HepG2 (cell line): ENCODE data around the gene EMC9. TPM values are rescaled to one million over a fixed set of nuclear protein-coding genes. Genes with fewer than 3 reads are reported as not detected.

Source experiments
- CHD4 ChIP-seq: fragments of 200-600 bp; sonication (generic); IDR thresholded peaks from 2 replicates; pipeline ENCODE4 v1.7.0; 2017; ENCODE audit warnings: mild to moderate bottlenecking, low read length, borderline replicate concordance
- CSRNP1 ChIP-seq: sonication (generic); formaldehyde crosslinking; IDR thresholded peaks from 2 replicates; pipeline ENCODE4 v1.8.1; 2023; ENCODE audit warnings: mild to moderate bottlenecking, missing genetic modification reagents
- POGK ChIP-seq: sonication (generic); formaldehyde crosslinking; conservative IDR thresholded peaks from 2 replicates; pipeline ENCODE4 v1.8.0; 2022; ENCODE audit warnings: mild to moderate bottlenecking, moderate library complexity, missing genetic modification reagents
- PRMT3 ChIP-seq: sonication (generic); formaldehyde crosslinking; IDR thresholded peaks from 2 replicates; pipeline ENCODE4 v1.8.1; 2022; ENCODE audit warnings: low read depth, mild to moderate bottlenecking, moderate library complexity, missing genetic modification reagents, borderline replicate concordance
- SNAPC2 ChIP-seq: sonication (generic); formaldehyde crosslinking; IDR thresholded peaks from 2 replicates; pipeline ENCODE4 v1.8.1; 2022; ENCODE audit warnings: mild to moderate bottlenecking, missing genetic modification reagents
- TAF15 ChIP-seq: fragments of 200-400 bp; formaldehyde crosslinking; IDR thresholded peaks from one replicate; pipeline ENCODE4 v1.6.1; 2018; ENCODE audit warnings: mild to moderate bottlenecking, low read depth, low read length; ENCODE audit not compliant: poor library complexity, severe bottlenecking
- ZFP41 ChIP-seq: sonication (generic); formaldehyde crosslinking; IDR thresholded peaks from 2 replicates; pipeline ENCODE4 v1.4.0; 2020; ENCODE audit warnings: mild to moderate bottlenecking, missing genetic modification reagents, borderline replicate concordance
- ZNF17 ChIP-seq: sonication (generic); formaldehyde crosslinking; IDR thresholded peaks from 2 replicates; pipeline ENCODE4 v1.5.0; 2020; ENCODE audit warnings: mild to moderate bottlenecking, missing genetic modification reagents
- ZNF260 ChIP-seq: sonication (generic); formaldehyde crosslinking; IDR thresholded peaks from 2 replicates; pipeline ENCODE4 v1.4.0; 2020; ENCODE audit warnings: missing genetic modification reagents, low read depth, mild to moderate bottlenecking, borderline replicate concordance
- ZNF609 ChIP-seq: sonication (generic); formaldehyde crosslinking; IDR thresholded peaks from 2 replicates; pipeline ENCODE4 v1.4.0; 2020; ENCODE audit warnings: mild to moderate bottlenecking, missing genetic modification reagents, borderline replicate concordance
- ZNF672 ChIP-seq: sonication (generic); formaldehyde crosslinking; IDR thresholded peaks from 2 replicates; pipeline ENCODE4 v1.8.1; 2022; ENCODE audit warnings: missing genetic modification reagents
- ZNF678 ChIP-seq: sonication (generic); formaldehyde crosslinking; IDR thresholded peaks from 2 replicates; pipeline ENCODE4 v1.4.0; 2020; ENCODE audit warnings: mild to moderate bottlenecking, missing genetic modification reagents
- ZSCAN12 ChIP-seq: sonication (generic); formaldehyde crosslinking; IDR thresholded peaks from 2 replicates; pipeline ENCODE4 v1.9.0; 2021; ENCODE audit warnings: mild to moderate bottlenecking, missing genetic modification reagents
- polyA plus RNA-seq, 8 experiments: library from polyadenylated mRNA; depleted of rRNA in 3 of 8; stranded (reverse) in 7 of 8; unstranded in 1 of 8; fragments of >200 nt; fragmentation: Illumina TruSeq in 4 of 8; extraction: Trizol in 4 of 8; gene quantifications; 2 replicates each; pipeline versions ENCODE4 v1.2.1 to v1.2.3, GENCODE V29; 2011 to 2016; ENCODE audit warnings: low read depth in 4 of 8, missing spikeins in 1 of 8, mixed read lengths in 1 of 8; ENCODE audit not compliant: insufficient read depth in 1 of 8
- total RNA-seq, 5 experiments: library from RNA; depleted of rRNA; stranded (reverse); fragments of >200 nt; fragmentation: Illumina TruSeq; extraction: Trizol; gene quantifications; 2 replicates each; pipeline ENCODE4 v1.2.3, GENCODE V29; 2016; ENCODE audit warnings: low read depth in 1 of 5
- TF ChIP-seq, protein P1 (sequence below): sonication (generic); formaldehyde crosslinking; IDR thresholded peaks from 2 replicates; pipeline ENCODE4 v1.4.0; 2020; ENCODE audit warnings: missing genetic modification reagents

The EMC9 gene
- total and polyA plus RNA-seq, 2 of the 13 experiments (the other 11 are each of a cell fraction or from before 2014, with no cell fraction given): 60.5 to 78.7 TPM

- TF ChIP-seq CSRNP1 (CRISPR knock-in tag): no peak
- TF ChIP-seq ZFP41: no peak
- TF ChIP-seq, protein P1, sequence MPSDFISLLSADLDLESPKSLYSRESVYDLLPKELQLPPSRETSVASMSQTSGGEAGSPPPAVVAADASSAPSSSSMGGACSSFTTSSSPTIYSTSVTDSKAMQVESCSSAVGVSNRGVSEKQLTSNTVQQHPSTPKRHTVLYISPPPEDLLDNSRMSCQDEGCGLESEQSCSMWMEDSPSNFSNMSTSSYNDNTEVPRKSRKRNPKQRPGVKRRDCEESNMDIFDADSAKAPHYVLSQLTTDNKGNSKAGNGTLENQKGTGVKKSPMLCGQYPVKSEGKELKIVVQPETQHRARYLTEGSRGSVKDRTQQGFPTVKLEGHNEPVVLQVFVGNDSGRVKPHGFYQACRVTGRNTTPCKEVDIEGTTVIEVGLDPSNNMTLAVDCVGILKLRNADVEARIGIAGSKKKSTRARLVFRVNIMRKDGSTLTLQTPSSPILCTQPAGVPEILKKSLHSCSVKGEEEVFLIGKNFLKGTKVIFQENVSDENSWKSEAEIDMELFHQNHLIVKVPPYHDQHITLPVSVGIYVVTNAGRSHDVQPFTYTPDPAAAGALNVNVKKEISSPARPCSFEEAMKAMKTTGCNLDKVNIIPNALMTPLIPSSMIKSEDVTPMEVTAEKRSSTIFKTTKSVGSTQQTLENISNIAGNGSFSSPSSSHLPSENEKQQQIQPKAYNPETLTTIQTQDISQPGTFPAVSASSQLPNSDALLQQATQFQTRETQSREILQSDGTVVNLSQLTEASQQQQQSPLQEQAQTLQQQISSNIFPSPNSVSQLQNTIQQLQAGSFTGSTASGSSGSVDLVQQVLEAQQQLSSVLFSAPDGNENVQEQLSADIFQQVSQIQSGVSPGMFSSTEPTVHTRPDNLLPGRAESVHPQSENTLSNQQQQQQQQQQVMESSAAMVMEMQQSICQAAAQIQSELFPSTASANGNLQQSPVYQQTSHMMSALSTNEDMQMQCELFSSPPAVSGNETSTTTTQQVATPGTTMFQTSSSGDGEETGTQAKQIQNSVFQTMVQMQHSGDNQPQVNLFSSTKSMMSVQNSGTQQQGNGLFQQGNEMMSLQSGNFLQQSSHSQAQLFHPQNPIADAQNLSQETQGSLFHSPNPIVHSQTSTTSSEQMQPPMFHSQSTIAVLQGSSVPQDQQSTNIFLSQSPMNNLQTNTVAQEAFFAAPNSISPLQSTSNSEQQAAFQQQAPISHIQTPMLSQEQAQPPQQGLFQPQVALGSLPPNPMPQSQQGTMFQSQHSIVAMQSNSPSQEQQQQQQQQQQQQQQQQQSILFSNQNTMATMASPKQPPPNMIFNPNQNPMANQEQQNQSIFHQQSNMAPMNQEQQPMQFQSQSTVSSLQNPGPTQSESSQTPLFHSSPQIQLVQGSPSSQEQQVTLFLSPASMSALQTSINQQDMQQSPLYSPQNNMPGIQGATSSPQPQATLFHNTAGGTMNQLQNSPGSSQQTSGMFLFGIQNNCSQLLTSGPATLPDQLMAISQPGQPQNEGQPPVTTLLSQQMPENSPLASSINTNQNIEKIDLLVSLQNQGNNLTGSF (CRISPR knock-in tag): peak; percentile 97
- TF ChIP-seq TAF15: no peak
- TF ChIP-seq POGK (CRISPR knock-in tag): no peak
- TF ChIP-seq SNAPC2: no peak
- peak; percentile 52; the same call in 1 of the 2 replicates for TF ChIP-seq ZNF17
- TF ChIP-seq ZNF260 (CRISPR knock-in tag): no peak
- 0 out of 2 replicates have a peak, but pooled peaks have one; percentile 6 for TF ChIP-seq ZSCAN12
- no peak for TF ChIP-seq ZNF678 (CRISPR knock-in tag)
- TF ChIP-seq ZNF672 (CRISPR knock-in tag): no peak
- peak; percentile 92; the same call in 1 of the 2 replicates for TF ChIP-seq CHD4
- TF ChIP-seq ZNF609: no peak
- TF ChIP-seq PRMT3 (CRISPR knock-in tag): no peak
Measured at GRCh38 chr14:24113379-24113800, 28.0 kb downstream of the EMC9 start (continued).
